Esophagus muscularis mucosa (tissue), 4 donors: Measurements from ENCODE around the gene ANKHD1. TPM values are rescaled to one million over a fixed set of nuclear protein-coding genes. Genes with fewer than 3 reads are reported as not detected.
A peak's percentile ranks its signal among the peaks of the same experiment; 100 is the strongest.

Experiments used
- DNase-seq: peaks from one replicate; pipeline ENCODE4 v3.0.0-alpha.2; 2017; ENCODE audit errors: extremely low spot score
- H3K27ac ChIP-seq, 4 donors: fragments of 200-600 bp; sonication (generic); replicated peaks in 1 of 4; 1 replicate in 3 of 4; 2 replicates in 1 of 4; pipeline ENCODE4 v1.5.1; 2016 to 2019; ENCODE audit warnings: mild to moderate bottlenecking in 1 of 4
- H3K27me3 ChIP-seq, 4 donors: fragments of 200-600 bp; sonication (generic); one replicate each; pipeline versions ENCODE4 v1.5.1 to v1.6.0; 2016 to 2019
- H3K36me3 ChIP-seq, 4 donors: fragments of 200-600 bp; sonication (generic); one replicate each; pipeline ENCODE4 v1.5.1; 2016 to 2019
- H3K4me1 ChIP-seq, 4 donors: fragments of 200-600 bp; sonication (generic); one replicate each; pipeline ENCODE4 v1.5.1; 2016 to 2019
- H3K4me3 ChIP-seq, 4 donors: fragments of 200-600 bp; sonication (generic); 1 replicate in 2 of 4; 2 replicates in 2 of 4; pipeline ENCODE4 v1.5.1; 2016 to 2019; ENCODE audit warnings: mild to moderate bottlenecking in 4 of 4, moderate library complexity in 1 of 4
- H3K9me3 ChIP-seq, 4 donors: fragments of 200-600 bp; sonication (generic); 1 replicate in 3 of 4; 2 replicates in 1 of 4; pipeline ENCODE4 v1.5.1; 2016 to 2019
- EP300 ChIP-seq: sonication (generic); formaldehyde crosslinking; IDR thresholded peaks from one replicate; pipeline ENCODE4 v1.6.1; 2017; ENCODE audit warnings: antibody characterized with exemption
- POLR2A ChIP-seq: fragments of 450-650 bp; IDR thresholded peaks from one replicate; pipeline ENCODE4 v1.6.1; 2017; ENCODE audit warnings: antibody characterized with exemption, moderate library complexity, mild to moderate bottlenecking, low read depth
- POLR2AphosphoS5 ChIP-seq, 2 donors: sonication (generic); formaldehyde crosslinking; IDR thresholded peaks; one replicate each; pipeline ENCODE4 v1.6.1; 2017; ENCODE audit warnings: antibody characterized with exemption in 2 of 2
- WGBS: methylation state at CpG from one replicate; pipeline ENCODE4 v1.1.5; 2018; 5-methylcytosine and 5-hydroxymethylcytosine counted together
- intact Hi-C: fragments of 100-400 bp; cut with DNase I; formaldehyde crosslinking; loops from one replicate; pipeline ENCODE4 v1.15.1; 2023
- total RNA-seq, 4 donors: library from RNA; depleted of rRNA; stranded (reverse); fragments of >200 nt; gene quantifications; one replicate each; pipeline versions ENCODE4 v1.1.0 to v1.2.1, GENCODE V29; 2016
- TF ChIP-seq, protein P1 (sequence below), 3 experiments: fragments of 200-600 bp in 2 of 3; fragments of 450-650 bp in 1 of 3; sonication (generic) in 2 of 3; IDR thresholded peaks; one replicate each; pipeline ENCODE4 v1.5.1; 2017 to 2019; ENCODE audit warnings: antibody characterized with exemption in 3 of 3, mild to moderate bottlenecking in 2 of 3, moderate library complexity in 1 of 3

Gene ANKHD1
- total RNA-seq, 4 donors from 2014 or later = 58.3 to 94.3 (median 62.2) TPM

DNA sequence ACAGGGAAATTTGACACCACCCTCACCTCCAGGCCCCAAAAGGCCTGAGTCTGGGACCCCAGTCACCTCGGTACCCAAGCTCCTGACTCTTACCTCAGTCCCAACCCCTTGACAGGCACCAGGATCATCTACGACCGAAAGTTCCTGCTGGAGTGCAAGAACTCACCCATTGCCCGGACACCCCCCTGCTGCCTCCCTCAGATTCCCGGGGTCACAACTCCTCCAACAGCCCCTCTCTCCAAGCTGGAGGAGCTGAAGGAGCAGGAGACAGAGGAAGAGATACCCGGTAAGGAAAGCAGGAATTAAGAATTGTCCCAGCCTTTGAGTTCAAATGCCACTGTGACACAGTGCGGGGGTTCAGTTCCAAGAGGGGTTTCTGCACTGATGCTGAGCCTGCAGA, 147.2 kb downstream of the ANKHD1 start:
- H3K27ac ChIP-seq = peak overlapping the region; percentile 93 to 98 (median 96)
- peaks cover 5 to 51% (median 43%) of the 10 kb centered on the region in 4 donors for H3K36me3 ChIP-seq
- peak overlapping the region in 3 of 4 donors; percentile 60 to 67 (median 61) for H3K4me3 ChIP-seq
- TF ChIP-seq POLR2AphosphoS5 (IDR thresholded peaks at IDR 0.05) (no peak), EP300 (no peak), POLR2A (no peak)
- TF ChIP-seq, protein P1, sequence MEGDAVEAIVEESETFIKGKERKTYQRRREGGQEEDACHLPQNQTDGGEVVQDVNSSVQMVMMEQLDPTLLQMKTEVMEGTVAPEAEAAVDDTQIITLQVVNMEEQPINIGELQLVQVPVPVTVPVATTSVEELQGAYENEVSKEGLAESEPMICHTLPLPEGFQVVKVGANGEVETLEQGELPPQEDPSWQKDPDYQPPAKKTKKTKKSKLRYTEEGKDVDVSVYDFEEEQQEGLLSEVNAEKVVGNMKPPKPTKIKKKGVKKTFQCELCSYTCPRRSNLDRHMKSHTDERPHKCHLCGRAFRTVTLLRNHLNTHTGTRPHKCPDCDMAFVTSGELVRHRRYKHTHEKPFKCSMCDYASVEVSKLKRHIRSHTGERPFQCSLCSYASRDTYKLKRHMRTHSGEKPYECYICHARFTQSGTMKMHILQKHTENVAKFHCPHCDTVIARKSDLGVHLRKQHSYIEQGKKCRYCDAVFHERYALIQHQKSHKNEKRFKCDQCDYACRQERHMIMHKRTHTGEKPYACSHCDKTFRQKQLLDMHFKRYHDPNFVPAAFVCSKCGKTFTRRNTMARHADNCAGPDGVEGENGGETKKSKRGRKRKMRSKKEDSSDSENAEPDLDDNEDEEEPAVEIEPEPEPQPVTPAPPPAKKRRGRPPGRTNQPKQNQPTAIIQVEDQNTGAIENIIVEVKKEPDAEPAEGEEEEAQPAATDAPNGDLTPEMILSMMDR (IDR thresholded peaks at IDR 0.05) = no peak
- H3K9me3 ChIP-seq = no peaks in the 10 kb centered on the region
- DNase-seq = peak; percentile 74
- 79% methylated on average over 2 of the region's 7 CpGs for WGBS
- no peaks in the 10 kb centered on the region for H3K27me3 ChIP-seq
- intact Hi-C loops = no loop called here
- peaks cover 43 to 51% (median 49%) of the 10 kb centered on the region in 4 donors for H3K4me1 ChIP-seq

DNA sequence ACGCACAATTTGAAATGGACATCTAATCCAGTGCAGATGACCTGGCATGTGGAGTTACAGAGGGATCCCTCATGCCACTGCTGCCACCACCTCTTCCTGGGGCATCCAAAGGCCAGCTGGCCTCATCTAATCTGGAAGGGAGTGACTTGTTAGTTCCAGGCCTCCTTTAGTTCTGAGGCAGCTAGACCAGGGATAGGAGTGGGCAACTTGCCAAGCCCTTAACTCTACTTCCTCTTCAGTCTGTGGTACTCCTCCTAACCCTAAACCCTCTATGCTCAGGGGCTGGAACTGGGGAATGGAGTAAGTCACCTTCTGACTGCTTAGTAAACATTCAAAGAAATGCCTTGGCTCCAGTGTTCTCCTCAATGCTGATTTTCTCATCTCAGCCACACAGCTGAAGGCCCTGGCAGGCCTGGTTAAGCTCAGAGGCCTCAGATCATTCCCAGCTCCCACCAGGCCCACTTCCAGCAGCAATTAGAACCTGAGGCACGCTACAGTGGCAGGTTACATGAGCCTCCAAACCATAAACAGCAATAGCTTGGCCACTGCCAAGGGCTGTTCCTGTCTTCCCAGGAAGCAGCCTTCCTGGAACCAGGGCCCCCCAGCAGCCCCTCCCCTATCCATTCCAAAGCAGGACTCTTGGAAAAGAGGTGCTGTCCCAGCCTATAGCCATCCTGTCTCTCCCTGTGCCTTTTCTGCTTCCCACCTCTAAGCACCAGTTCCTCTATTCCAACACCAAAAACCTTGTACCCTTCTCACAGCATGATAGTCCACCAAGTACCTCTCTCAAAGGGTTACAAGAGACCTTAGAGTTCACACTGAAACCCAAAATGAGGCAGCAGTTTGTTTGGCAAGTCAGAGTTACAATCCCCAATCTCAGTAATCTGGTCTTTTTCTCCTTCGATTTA, 147.9 kb downstream of the ANKHD1 start:
- intact Hi-C loops = loop anchor here (5.0 kb wide), 1 partner anchor 88 kb away; the partner anchor contains the start of gene TMCO6
- 59% methylated on average over 3 of the region's 3 CpGs for WGBS
- peaks cover 49 to 58% (median 56%) of the 10 kb centered on the region in 4 donors for H3K4me1 ChIP-seq
- TF ChIP-seq POLR2A (peak; percentile 3), EP300 (peak; percentile 45), POLR2AphosphoS5 (IDR thresholded peaks at IDR 0.05) (peak in 1 of 2 donors; percentile 54)
- TF ChIP-seq, protein P1 (IDR thresholded peaks at IDR 0.05) = no peak
- peak; percentile 91 for DNase-seq
- H3K36me3 ChIP-seq = peaks cover 5 to 44% (median 38%) of the 10 kb centered on the region in 4 donors
- no peaks in the 10 kb centered on the region for H3K9me3 ChIP-seq
- H3K27ac ChIP-seq = peak overlapping the region; percentile 93 to 98 (median 96)
- no peak overlapping the region for H3K4me3 ChIP-seq
- H3K27me3 ChIP-seq = no peaks in the 10 kb centered on the region

DNA sequence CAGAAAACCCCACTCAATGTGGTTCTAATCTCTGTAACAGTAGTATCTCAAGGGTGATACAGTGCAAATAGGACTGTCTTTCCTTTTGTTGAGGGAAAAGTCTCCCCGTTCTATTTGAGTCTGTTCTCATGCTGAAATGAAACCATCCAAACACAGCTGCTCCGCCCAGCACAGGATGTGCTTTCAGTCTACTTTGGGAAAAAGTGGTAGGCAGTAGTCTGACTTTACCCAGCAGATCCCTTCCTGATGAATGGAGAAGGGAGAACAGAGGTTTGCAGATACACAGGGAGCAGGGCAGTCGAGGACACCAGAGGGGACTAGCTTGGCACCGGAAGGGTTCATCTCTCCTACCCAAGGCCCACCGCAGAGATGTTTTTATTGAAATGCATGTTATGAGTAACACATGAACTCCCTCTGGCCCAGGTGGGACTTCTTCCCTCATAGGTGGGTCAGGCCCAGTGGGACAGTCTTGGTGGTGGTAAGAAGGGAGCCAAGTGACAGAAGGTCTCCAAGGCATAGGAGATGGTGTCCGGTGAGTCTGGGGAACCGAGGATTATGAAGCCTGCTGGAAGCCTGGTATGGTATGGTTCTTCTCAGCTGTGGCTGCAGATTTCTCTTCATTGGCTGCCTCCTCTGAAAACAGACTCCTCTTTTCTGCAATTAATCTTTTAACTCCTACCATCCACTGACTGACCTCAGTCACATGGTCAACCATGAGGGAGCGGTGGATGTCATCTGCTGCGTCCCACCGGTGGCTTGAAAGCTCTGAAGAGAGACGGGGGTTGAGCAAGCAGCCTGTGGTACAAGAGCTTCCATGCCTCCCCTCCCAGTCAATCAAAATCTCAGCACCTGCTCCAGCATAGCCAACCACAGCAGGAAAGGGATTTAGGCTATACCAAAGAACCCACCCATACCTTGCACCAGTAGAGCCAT, 148.8 kb downstream of the ANKHD1 start:
- intact Hi-C loops = loop anchor here (5.0 kb wide), 1 partner anchor 87 kb away; the partner anchor contains the start of gene TMCO6
- TF ChIP-seq POLR2A (no peak), POLR2AphosphoS5 (IDR thresholded peaks at IDR 0.05) (no peak)
- TF ChIP-seq, protein P1 (IDR thresholded peaks at IDR 0.05) = no peak
- WGBS = 73% methylated on average over 7 of the region's 11 CpGs
- Histone ChIP-seq H3K9me3 (no peaks in the 10 kb centered on the region), H3K27me3 (no peaks in the 10 kb centered on the region), H3K27ac (peak overlapping the region; percentile 93 to 98 (median 96)), H3K4me1 (peaks cover 58 to 67% (median 65%) of the 10 kb centered on the region in 4 donors), H3K36me3 (peaks cover 5 to 36% (median 28%) of the 10 kb centered on the region in 4 donors), H3K4me3 (no peak overlapping the region)
- DNase-seq = no peak

DNA sequence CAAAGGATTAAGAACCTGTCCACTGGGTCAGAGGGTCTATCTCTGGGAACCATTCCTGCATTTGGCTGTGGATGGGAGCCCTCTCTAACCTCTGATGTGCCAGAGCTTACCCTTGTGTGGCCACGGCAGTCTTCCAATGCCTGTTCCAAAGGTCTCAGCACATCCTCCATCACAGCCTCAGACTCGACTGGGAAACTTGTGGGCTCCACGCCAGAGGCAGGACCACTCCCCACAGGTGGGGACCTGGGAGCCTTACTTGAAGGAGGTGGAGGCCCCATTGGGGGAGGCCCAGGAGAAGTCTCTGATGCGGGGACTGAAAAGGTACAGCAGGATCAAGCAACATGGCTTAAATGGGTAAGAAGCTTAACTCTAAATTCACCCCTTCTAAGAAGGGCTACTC, 150.2 kb downstream of the ANKHD1 start:
- Histone ChIP-seq H3K27me3 (no peaks in the 10 kb centered on the region), H3K4me3 (no peak overlapping the region), H3K9me3 (no peaks in the 10 kb centered on the region), H3K4me1 (peaks cover 65 to 72% (median 70%) of the 10 kb centered on the region in 4 donors), H3K27ac (peak overlapping the region in 2 of 4 donors; percentile 93 to 98), H3K36me3 (peaks cover 5 to 36% (median 28%) of the 10 kb centered on the region in 4 donors)
- TF ChIP-seq EP300 (no peak), POLR2AphosphoS5 (IDR thresholded peaks at IDR 0.05) (no peak), POLR2A (no peak)
- TF ChIP-seq, protein P1 (IDR thresholded peaks at IDR 0.05) = no peak
- 70% methylated on average over 2 of the region's 4 CpGs for WGBS
- intact Hi-C loops = loop anchor here (5.0 kb wide), 1 partner anchor 85 kb away; the partner anchor contains the start of gene TMCO6
- no peak for DNase-seq
